ENCODE data around the gene IBTK.
"Not testable (repeated sequence)": the region's sequence is repeated elsewhere in the genome, so short reads cannot be mapped to it uniquely, and the experiment has no call there.

Gene IBTK

GRCh38 chr6:82142524-82142923, 105.0 kb downstream of the IBTK start:
- no peak overlapping the region for H3K4me3 ChIP-seq (ENCODE audit: low read depth, low read length)
- DNase-seq (ENCODE audit: low read depth), result no peak
- no peak for TF ChIP-seq CTCF (IDR thresholded peaks at IDR 0.05; ENCODE audit: low read depth, low read length, missing control alignments)

- no peak for DNase-seq (ENCODE audit: low read depth)
- TF ChIP-seq CTCF (IDR thresholded peaks at IDR 0.05; ENCODE audit: low read depth, low read length, missing control alignments), result no peak
Measured at GRCh38 chr6:82138075-82138791, 109.3 kb downstream of the IBTK start.

GRCh38 chr6:82131441-82131840, 116.1 kb downstream of the IBTK start:
- DNase-seq (ENCODE audit: low read depth), result no peak
- no peak overlapping the region for H3K4me3 ChIP-seq (ENCODE audit: low read depth, low read length)
- no peak for TF ChIP-seq CTCF (IDR thresholded peaks at IDR 0.05; ENCODE audit: low read depth, low read length, missing control alignments)

More at GRCh38 chr6:82138075-82138791, 109.3 kb downstream of the IBTK start:
- H3K4me3 ChIP-seq (ENCODE audit: low read depth, low read length), result no peak overlapping the region

- no peak for DNase-seq (ENCODE audit: low read depth)
- no peak for TF ChIP-seq CTCF (IDR thresholded peaks at IDR 0.05; ENCODE audit: low read depth, low read length, missing control alignments)
- no peak overlapping the region for H3K4me3 ChIP-seq (ENCODE audit: low read depth, low read length)
Measured at GRCh38 chr6:82129797-82130196, 117.7 kb downstream of the IBTK start.

- not testable (repeated sequence) for H3K4me3 ChIP-seq (ENCODE audit: low read depth, low read length); DNase-seq (ENCODE audit: low read depth)
Measured at GRCh38 chr6:82128973-82129372, 118.6 kb downstream of the IBTK start.

- TF ChIP-seq CTCF (IDR thresholded peaks at IDR 0.05; ENCODE audit: low read depth, low read length, missing control alignments), result no peak
- DNase-seq (ENCODE audit: low read depth), result no peak
- H3K4me3 ChIP-seq (ENCODE audit: low read depth, low read length), result no peak overlapping the region
Measured at GRCh38 chr6:82123632-82124031, 123.9 kb downstream of the IBTK start.
